ENCODE results near the gene KIAA0513. TPM values are rescaled to one million over a fixed set of nuclear protein-coding genes. Genes with fewer than 3 reads are reported as not detected.

The KIAA0513 gene
- total and polyA plus RNA-seq, 2 donors (not counting 1 experiment from before 2014, with no cell fraction given) = 1.1 to 2.1 TPM

DNA sequence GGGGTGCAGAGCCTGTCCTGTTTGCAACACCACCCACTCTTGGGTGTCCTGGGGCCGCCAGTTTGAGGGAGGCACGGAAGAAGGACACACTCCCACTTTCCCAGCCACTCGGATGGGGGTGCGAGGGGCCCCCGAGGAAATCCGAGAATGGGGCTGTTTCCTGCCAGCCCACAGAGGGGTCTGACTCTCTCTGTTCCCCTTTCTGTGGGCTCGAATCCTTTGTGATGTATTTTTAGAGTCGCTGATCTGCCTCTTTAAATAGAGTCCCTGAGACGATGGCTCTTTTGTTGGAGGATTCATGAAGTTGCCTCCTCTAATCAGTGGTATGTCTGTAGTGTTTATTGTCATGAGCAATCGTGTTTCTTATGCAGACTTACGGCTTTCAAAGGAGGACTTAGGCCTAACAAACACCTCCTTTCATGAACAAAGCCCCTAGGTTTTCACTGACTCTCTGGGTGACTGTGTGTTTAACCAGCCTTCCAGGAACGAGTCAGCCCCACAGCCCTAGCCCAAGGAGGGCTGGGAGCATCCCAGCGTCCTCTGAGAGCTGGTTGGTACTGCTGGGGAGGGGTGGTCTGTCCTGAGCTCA, 55.5 kb downstream of the KIAA0513 start:
- Histone ChIP-seq H2AFZ (ENCODE audit: insufficient read depth, low read depth, low read length, poor library complexity, severe bottlenecking) (peak overlapping the region; percentile 61), H3K27me3 (replicated peaks in 1 of 4; ENCODE audit: control extremely low read depth in 1 of 4, control insufficient read depth in 3 of 4, insufficient read depth in 4 of 4, low read length in 3 of 4) (peaks cover 0 to 13% (median 4%) of the 10 kb centered on the region in 4 experiments), H3K9ac (ENCODE audit: low read length) (peak overlapping the region; percentile 40), H4K20me1 (ENCODE audit: control insufficient read depth, insufficient read depth, low read length, poor library complexity, severe bottlenecking) (no peaks in the 10 kb centered on the region), H3K4me2 (replicated peaks; ENCODE audit: low read depth, low read length, poor library complexity, severe bottlenecking) (peak overlapping the region; percentile 75), H3K9me3 (ENCODE audit: control extremely low read depth in 1 of 3, control insufficient read depth in 2 of 3, insufficient read depth in 1 of 3, low read length in 2 of 3) (peaks cover 0 to 5% (median 0%) of the 10 kb centered on the region in 3 donors), H3K4me3 (ENCODE audit: control extremely low read depth in 1 of 5, extremely low read depth in 1 of 5, insufficient read depth in 1 of 5, low read depth in 2 of 5, low read length in 4 of 5) (peak overlapping the region in 4 of 5 experiments; percentile 8 to 38 (median 28)), H3K79me2 (ENCODE audit: control insufficient read depth, insufficient read depth, low read length) (no peaks in the 10 kb centered on the region), H3K36me3 (replicated peaks in 1 of 2; ENCODE audit: control extremely low read depth in 1 of 2, control insufficient read depth in 1 of 2, extremely low read depth in 1 of 2, insufficient read depth in 2 of 2, low read length in 1 of 2) (no peaks in the 10 kb centered on the region), H3K27ac (ENCODE audit: low read length in 2 of 2) (no peak overlapping the region), H3K4me1 (ENCODE audit: control insufficient read depth in 2 of 2, insufficient read depth in 2 of 2, low read length in 2 of 2) (peaks cover 24 to 28% of the 10 kb centered on the region in 2 donors)
- CTCF ChIA-PET = interaction anchor here (0.7 kb wide), 3 partner anchors 88 to 329 kb away, joined by 3 to 5 read pairs (median 4); no protein-coding TSS in a partner anchor
- peaks cover 28% of the 10 kb centered on the region for H3K4me1 Mint-ChIP-seq
- H3K9me3 Mint-ChIP-seq (ENCODE audit: insufficient read depth) = no peaks in the 10 kb centered on the region
- H3K4me3 Mint-ChIP-seq = peak overlapping the region; percentile 78
- peaks cover 16% of the 10 kb centered on the region for H3K27me3 Mint-ChIP-seq
- intact Hi-C loops (cut with micrococcal nuclease) = no loop called here
- no peak overlapping the region for H3K27ac Mint-ChIP-seq
- no peak for TF ChIP-seq CTCF (IDR thresholded peaks at IDR 0.05)
- no peak for TF ChIP-seq EZH2 (IDR thresholded peaks at IDR 0.05; ENCODE audit: borderline replicate concordance, insufficient read depth, low read depth, low read length, poor library complexity, severe bottlenecking)
- POLR2A ChIA-PET = no interaction called here
- 0% methylated on average over 5 of the region's 13 CpGs for WGBS (ENCODE audit: insufficient coverage)
- no peak for ATAC-seq (ENCODE audit: low read depth)
- DNase-seq = peak; percentile 35

DNA sequence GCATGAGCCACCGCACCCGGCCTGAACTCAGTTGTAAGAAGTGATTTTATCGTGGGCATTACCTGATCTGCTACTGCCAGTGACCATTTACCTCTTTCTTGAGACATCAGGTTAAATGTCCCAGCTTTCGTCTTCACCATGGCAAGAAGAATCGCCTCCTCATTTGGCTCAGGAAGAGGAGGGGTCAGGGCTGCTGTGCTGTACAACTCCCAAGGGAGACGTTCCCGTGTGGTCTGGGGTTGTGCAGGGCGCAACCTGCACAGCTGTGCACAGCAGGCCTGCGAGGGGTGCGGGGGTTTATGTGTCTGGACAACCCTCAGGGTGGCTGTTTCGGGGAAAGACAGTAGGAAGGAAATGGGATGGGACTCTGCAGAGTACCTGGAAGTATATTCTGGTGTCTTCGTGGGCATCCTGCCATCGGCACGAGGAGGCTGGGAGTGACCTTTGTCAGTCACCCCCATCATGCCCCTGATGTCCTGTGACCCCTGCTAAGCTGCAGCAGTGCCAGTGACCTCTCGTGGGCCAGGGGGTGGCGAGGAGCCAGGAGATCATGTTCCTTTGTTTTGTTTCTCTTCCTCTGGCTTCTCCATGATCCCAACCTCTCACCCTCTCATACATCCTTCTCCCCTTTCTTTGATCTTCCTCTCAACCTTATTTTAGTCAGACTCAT, 57.4 kb downstream of the KIAA0513 start:
- no peak overlapping the region for H3K4me3 ChIP-seq (ENCODE audit: control extremely low read depth in 1 of 5, extremely low read depth in 1 of 5, insufficient read depth in 1 of 5, low read depth in 2 of 5, low read length in 4 of 5)
- Mint-ChIP-seq H3K4me3 (no peak overlapping the region), H3K27ac (no peak overlapping the region), H3K9me3 (ENCODE audit: insufficient read depth) (no peaks in the 10 kb centered on the region), H3K27me3 (peaks cover 16% of the 10 kb centered on the region), H3K4me1 (peaks cover 28% of the 10 kb centered on the region)
- intact Hi-C loops (cut with micrococcal nuclease) = no loop called here
- no peak overlapping the region for H2AFZ ChIP-seq (ENCODE audit: insufficient read depth, low read depth, low read length, poor library complexity, severe bottlenecking)
- no peak overlapping the region for H3K4me2 ChIP-seq (replicated peaks; ENCODE audit: low read depth, low read length, poor library complexity, severe bottlenecking)
- no peaks in the 10 kb centered on the region for H3K36me3 ChIP-seq (replicated peaks in 1 of 2; ENCODE audit: control extremely low read depth in 1 of 2, control insufficient read depth in 1 of 2, extremely low read depth in 1 of 2, insufficient read depth in 2 of 2, low read length in 1 of 2)
- no peaks in the 10 kb centered on the region for H4K20me1 ChIP-seq (ENCODE audit: control insufficient read depth, insufficient read depth, low read length, poor library complexity, severe bottlenecking)
- peaks cover 0 to 5% (median 0%) of the 10 kb centered on the region in 3 donors for H3K9me3 ChIP-seq (ENCODE audit: control extremely low read depth in 1 of 3, control insufficient read depth in 2 of 3, insufficient read depth in 1 of 3, low read length in 2 of 3)
- WGBS (ENCODE audit: insufficient coverage) = 41% methylated on average over 13 of the region's 16 CpGs
- ATAC-seq (ENCODE audit: low read depth) (no peak), DNase-seq (no peak)
- ChIA-PET CTCF (interaction anchor here (1.1 to 3.0 kb wide), 3 partner anchors 11 to 95 kb away, joined by 3 to 12 read pairs (median 11); no protein-coding TSS in a partner anchor), POLR2A (no interaction called here)
- peaks cover 0 to 13% (median 4%) of the 10 kb centered on the region in 4 experiments for H3K27me3 ChIP-seq (replicated peaks in 1 of 4; ENCODE audit: control extremely low read depth in 1 of 4, control insufficient read depth in 3 of 4, insufficient read depth in 4 of 4, low read length in 3 of 4)
- H3K4me1 ChIP-seq (ENCODE audit: control insufficient read depth in 2 of 2, insufficient read depth in 2 of 2, low read length in 2 of 2) = peaks cover 24 to 28% of the 10 kb centered on the region in 2 donors
- no peak overlapping the region for H3K9ac ChIP-seq (ENCODE audit: low read length)
- TF ChIP-seq CTCF (IDR thresholded peaks at IDR 0.05) (no peak), EZH2 (IDR thresholded peaks at IDR 0.05; ENCODE audit: borderline replicate concordance, insufficient read depth, low read depth, low read length, poor library complexity, severe bottlenecking) (no peak)
- no peak overlapping the region for H3K27ac ChIP-seq (ENCODE audit: low read length in 2 of 2)
- H3K79me2 ChIP-seq (ENCODE audit: control insufficient read depth, insufficient read depth, low read length) = no peaks in the 10 kb centered on the region
